Astrocyte of the cerebellum (primary cell): ENCODE results near the gene NPR2.

Experiments used
- DNase-seq: peaks from one replicate; pipeline ENCODE4 v3.0.0-alpha.2; 2011; ENCODE audit warnings: low read depth
- H3K4me3 ChIP-seq: 2 replicates; pipeline ENCODE4 v1.5.1; 2011; ENCODE audit warnings: mild to moderate bottlenecking, low read depth, low read length, moderate library complexity
- CTCF ChIP-seq: IDR thresholded peaks from 2 replicates; pipeline ENCODE4 v1.5.1; 2012; ENCODE audit warnings: low read length, low read depth, moderate library complexity, mild to moderate bottlenecking; ENCODE audit errors: missing control alignments
- in situ Hi-C: cut with HindIII; loops from 2 replicates; pipeline ENCODE4 v1.10.0; 2017; ENCODE audit warnings: low sequenced_read_pairs

Gene NPR2

GRCh38 chr9:35806101-35806500 lies 14.7 kb downstream of the NPR2 start:
- TF ChIP-seq CTCF = no peak

GRCh38 chr9:35808433-35808832 lies 17.0 kb downstream of the NPR2 start:
- no peak for TF ChIP-seq CTCF
- in situ Hi-C loops = no loop called here
- H3K4me3 ChIP-seq = no peak overlapping the region
- DNase-seq = no peak

More at GRCh38 chr9:35806101-35806500, 14.7 kb downstream of the NPR2 start:
- DNase-seq = no peak
- no peak overlapping the region for H3K4me3 ChIP-seq
- in situ Hi-C loops = no loop called here

- no peak for DNase-seq
- no peak overlapping the region for H3K4me3 ChIP-seq
- TF ChIP-seq CTCF = no peak
- in situ Hi-C loops = loop anchor here (5.0 kb wide), 1 partner anchor 63 kb away; the partner anchor contains the start of genes GBA2 and RGP1
These were observed 18.7 kb downstream of the NPR2 start for GRCh38 chr9:35810122-35810521.

GRCh38 chr9:35811381-35812024 lies 20.1 kb downstream of the NPR2 start:
- DNase-seq = no peak
- in situ Hi-C loops = loop anchor here (5.0 kb wide), 1 partner anchor 64 kb away; the partner anchor contains the start of genes GBA2 and RGP1
- TF ChIP-seq CTCF = no peak
- peak overlapping the region; percentile 39 for H3K4me3 ChIP-seq

- peak within 1 kb of the TSS; percentile 39 for H3K4me3 ChIP-seq
- peak; percentile 88 for DNase-seq
- TF ChIP-seq CTCF = no peak
- in situ Hi-C loops = loop anchor here (5.0 kb wide), 1 partner anchor 65 kb away; the partner anchor contains the start of genes GBA2 and RGP1
These were observed 20.7 kb downstream of the NPR2 start, which contains the start of gene SPAG8 for GRCh38 chr9:35812025-35812602. Gene SPAG8 (minus strand): TSS chr9:35812262. CDS start chr9:35812147, 115 bp downstream.

GRCh38 chr9:35813434-35814105 lies 22.2 kb downstream of the NPR2 start:
- TF ChIP-seq CTCF = peak; percentile 30
- in situ Hi-C loops = loop anchor here (5.0 kb wide), 1 partner anchor 66 kb away; the partner anchor contains the start of genes GBA2 and RGP1
- DNase-seq = no peak
- no peak overlapping the region for H3K4me3 ChIP-seq
